HG02588 (cell line): ENCODE results near the gene HMX2.

ENCODE experiments used
- ATAC-seq: cut with Tn5 transposase; IDR thresholded peaks from one replicate; pipeline ENCODE4 v1.9.1; 2021; ENCODE audit warnings: mild to moderate bottlenecking, moderate library complexity; ENCODE audit not compliant: unreplicated experiment

Gene HMX2

GRCh38 chr10:123180101-123181090, 32.5 kb downstream of the HMX2 start:
- ATAC-seq: no peak

GRCh38 chr10:123183724-123184123, 35.8 kb downstream of the HMX2 start:
- no peak for ATAC-seq

- no peak for ATAC-seq
These were observed 39.8 kb downstream of the HMX2 start for GRCh38 chr10:123187781-123188180.

DNA sequence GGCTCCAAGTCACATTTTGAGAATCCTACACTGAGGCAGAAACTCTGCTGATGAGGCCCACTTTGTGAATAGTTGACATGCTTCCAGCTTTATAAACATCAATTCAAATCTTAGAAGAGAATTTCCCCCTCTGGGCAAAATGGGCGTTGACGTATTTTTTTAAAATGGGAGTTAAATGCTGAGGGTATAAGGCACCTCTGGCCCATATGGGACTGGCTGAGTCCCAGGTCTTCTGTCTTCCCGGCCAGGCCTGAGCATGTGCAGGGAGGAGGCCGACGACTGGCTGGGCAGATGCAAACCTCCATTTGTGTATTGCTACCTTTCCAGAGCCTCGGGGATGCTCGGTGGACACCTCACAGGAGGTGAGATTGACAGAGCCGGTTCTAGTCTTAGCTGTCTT, 44.0 kb downstream of the HMX2 start:
- ATAC-seq: no peak

GRCh38 chr10:123194056-123194455, 46.1 kb downstream of the HMX2 start:
- ATAC-seq: no peak
